ENCODE results near the gene CELF3.

- TF ChIP-seq EZH2 (IDR thresholded peaks at IDR 0.05; ENCODE audit: low read depth, unreplicated experiment) (no peak), CTCF (conservative IDR thresholded peaks at IDR 0.05; ENCODE audit: low read depth in 2 of 2) (no peak), EZH2phosphoT487 (IDR thresholded peaks at IDR 0.05; ENCODE audit: unreplicated experiment) (no peak), JUNB (IDR thresholded peaks at IDR 0.05; ENCODE audit: unreplicated experiment) (no peak), POLR2AphosphoS5 (IDR thresholded peaks at IDR 0.05; ENCODE audit: low read depth) (no peak)
These were observed 15.1 kb downstream of the CELF3 start for GRCh38 chr1:151701515-151701914.
